HCT116 (cell line): ENCODE results near the gene PTDSS2.

Source experiments
- POLR2A ChIP-seq: IDR thresholded peaks from 2 replicates; pipeline ENCODE4 v1.7.0; 2011; ENCODE audit warnings: borderline replicate concordance; ENCODE audit not compliant: insufficient read depth, insufficient read length; ENCODE audit errors: extremely low read depth
- POLR2AphosphoS5 ChIP-seq: IDR thresholded peaks from 2 replicates; pipeline ENCODE4 v1.6.1; 2011; ENCODE audit warnings: mild to moderate bottlenecking, low read depth, low read length, moderate library complexity
- SIN3A ChIP-seq: IDR thresholded peaks from 2 replicates; pipeline ENCODE4 v1.6.1; 2012; ENCODE audit warnings: low read depth
- TCF7L2 ChIP-seq: IDR thresholded peaks from 2 replicates; pipeline ENCODE4 v1.7.0; 2011; ENCODE audit warnings: borderline replicate concordance, inconsistent platforms; ENCODE audit not compliant: insufficient read depth, insufficient read length; ENCODE audit errors: extremely low read depth
- YY1 ChIP-seq: IDR thresholded peaks from 2 replicates; pipeline ENCODE4 v1.6.1; 2011; ENCODE audit warnings: low read length, low read depth, moderate library complexity, mild to moderate bottlenecking; ENCODE audit not compliant: insufficient replicate concordance; ENCODE audit errors: extremely low read depth
- TF ChIP-seq, protein P1 (sequence below), 3 experiments: fragments of 200-600 bp in 1 of 3; sonication (generic) in 1 of 3; IDR thresholded peaks in 2 of 3; conservative IDR thresholded peaks in 1 of 3; 2 replicates each; pipeline ENCODE4 v1.5.1; 2012 to 2017; ENCODE audit warnings: low read depth in 2 of 3, low read length in 2 of 3, antibody characterized with exemption in 1 of 3, borderline replicate concordance in 1 of 3, control low read depth in 1 of 3, mild to moderate bottlenecking in 1 of 3, mixed read lengths in 1 of 3, mixed run types in 1 of 3, moderate library complexity in 1 of 3; ENCODE audit not compliant: insufficient read depth in 1 of 3

DNA sequence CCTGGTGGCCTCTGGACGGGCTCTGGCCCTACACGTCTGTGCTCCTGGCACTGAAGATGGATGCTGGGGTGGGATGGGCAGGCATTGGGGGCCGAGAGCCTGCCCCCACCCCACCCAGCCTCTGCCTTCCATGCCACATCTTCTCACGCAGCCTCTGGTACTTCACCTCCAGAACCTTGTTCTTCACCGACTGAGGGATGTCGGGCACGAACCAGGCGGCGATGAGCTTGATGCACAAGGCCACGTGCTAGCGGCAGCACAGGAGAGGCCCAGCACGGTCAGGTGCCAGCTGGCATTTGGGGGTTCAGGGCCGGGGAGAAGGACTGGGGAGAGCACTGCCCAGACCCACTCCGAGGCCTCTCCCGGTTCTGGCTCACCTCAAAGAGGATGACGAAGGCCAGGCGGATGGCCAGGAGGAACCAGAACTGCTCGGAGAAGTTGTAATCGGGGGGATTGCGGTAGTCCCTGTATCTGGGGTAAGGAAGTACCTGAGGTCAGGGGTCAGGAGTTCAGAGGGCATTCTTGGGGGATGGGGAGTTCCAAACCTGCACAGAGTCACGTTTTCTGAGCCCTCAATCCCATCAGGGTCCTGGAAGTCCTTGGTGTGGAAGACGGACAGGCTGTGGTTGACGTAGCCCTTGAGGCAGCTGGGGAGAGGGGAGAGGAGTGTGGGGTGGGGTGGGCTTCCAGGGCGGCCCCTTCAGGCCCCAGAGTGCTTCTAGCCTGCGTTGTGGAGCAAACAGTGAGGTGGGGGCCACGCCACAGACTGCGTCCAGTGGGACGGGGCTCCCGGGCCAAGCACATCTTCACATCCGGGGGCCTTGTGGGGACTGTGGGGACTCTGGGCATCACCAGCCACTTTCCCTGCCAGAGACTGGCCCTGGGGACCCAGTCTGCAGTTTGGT, 31.5 kb upstream of the PTDSS2 start:
- TF ChIP-seq POLR2A (no peak), YY1 (no peak), POLR2AphosphoS5 (no peak), SIN3A (no peak), TCF7L2 (no peak)
- TF ChIP-seq, protein P1, sequence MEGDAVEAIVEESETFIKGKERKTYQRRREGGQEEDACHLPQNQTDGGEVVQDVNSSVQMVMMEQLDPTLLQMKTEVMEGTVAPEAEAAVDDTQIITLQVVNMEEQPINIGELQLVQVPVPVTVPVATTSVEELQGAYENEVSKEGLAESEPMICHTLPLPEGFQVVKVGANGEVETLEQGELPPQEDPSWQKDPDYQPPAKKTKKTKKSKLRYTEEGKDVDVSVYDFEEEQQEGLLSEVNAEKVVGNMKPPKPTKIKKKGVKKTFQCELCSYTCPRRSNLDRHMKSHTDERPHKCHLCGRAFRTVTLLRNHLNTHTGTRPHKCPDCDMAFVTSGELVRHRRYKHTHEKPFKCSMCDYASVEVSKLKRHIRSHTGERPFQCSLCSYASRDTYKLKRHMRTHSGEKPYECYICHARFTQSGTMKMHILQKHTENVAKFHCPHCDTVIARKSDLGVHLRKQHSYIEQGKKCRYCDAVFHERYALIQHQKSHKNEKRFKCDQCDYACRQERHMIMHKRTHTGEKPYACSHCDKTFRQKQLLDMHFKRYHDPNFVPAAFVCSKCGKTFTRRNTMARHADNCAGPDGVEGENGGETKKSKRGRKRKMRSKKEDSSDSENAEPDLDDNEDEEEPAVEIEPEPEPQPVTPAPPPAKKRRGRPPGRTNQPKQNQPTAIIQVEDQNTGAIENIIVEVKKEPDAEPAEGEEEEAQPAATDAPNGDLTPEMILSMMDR (IDR thresholded peaks at IDR 0.05 in 2 of 3, conservative IDR thresholded peaks at IDR 0.05 in 1 of 3; ENCODE audit: borderline replicate concordance in 1 of 3, insufficient read depth in 1 of 3, low read depth in 2 of 3, low read length in 2 of 3): no peak
